ENCODE data around the gene DOCK11. TPM values are rescaled to one million over a fixed set of nuclear protein-coding genes. Genes with fewer than 3 reads are reported as not detected.

The DOCK11 gene
- total RNA-seq, 1 experiment from 2014 or later, result 3.0 TPM

DNA sequence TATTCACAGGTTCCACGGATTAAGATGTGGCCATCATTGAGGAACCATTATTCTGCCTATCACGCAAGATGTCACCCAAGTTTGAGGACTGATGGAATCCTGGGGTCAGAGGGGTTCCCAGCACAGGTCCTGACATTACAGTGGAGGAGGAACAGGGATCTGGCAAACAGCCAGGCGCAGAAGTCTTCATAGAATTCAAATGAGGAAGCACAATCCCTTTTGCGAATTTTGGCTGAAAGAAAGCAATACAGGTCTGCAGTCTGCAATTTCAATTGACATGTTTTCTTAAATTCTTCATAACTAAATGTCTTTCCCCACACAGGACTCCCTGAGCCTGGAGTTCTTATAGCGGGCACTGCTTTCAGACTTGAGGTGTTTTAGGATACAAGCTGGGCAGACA is 14.5 kb downstream of the DOCK11 start:
- Histone ChIP-seq H3K4me1 (ENCODE audit: insufficient read depth, low read length) (no peaks in the 10 kb centered on the region), H3F3A (ENCODE audit: low read length, unreplicated experiment) (no peaks in the 10 kb centered on the region), H3K36me3 (ENCODE audit: low read depth, low read length) (no peaks in the 10 kb centered on the region), H3K79me2 (ENCODE audit: low read length) (no peaks in the 10 kb centered on the region), H3K27ac (ENCODE audit: low read length) (no peak overlapping the region), H3K27me3 (ENCODE audit: low read length) (no peaks in the 10 kb centered on the region), H3K9me3 (ENCODE audit: low read length) (no peaks in the 10 kb centered on the region), H2AFZ (ENCODE audit: low read length) (no peak overlapping the region), H4K20me1 (ENCODE audit: low read length) (no peaks in the 10 kb centered on the region), H3K4me3 (ENCODE audit: low read length) (no peak overlapping the region), H3K9me2 (replicated peaks; ENCODE audit: low read length) (no peaks in the 10 kb centered on the region), H3K4me2 (ENCODE audit: low read length) (no peak overlapping the region), H3K9ac (ENCODE audit: low read length) (no peak overlapping the region)
- no TSS peak for BruUV-seq (replicated peaks)
- ChIA-PET CTCF (no interaction called here), POLR2A (ENCODE audit: unreplicated experiment) (interaction anchor here (0.6 kb wide), 1 partner anchor 13 kb away, joined by 3 read pairs; no protein-coding TSS in a partner anchor)
- ATAC-seq, result no peak
- no peak for TF ChIP-seq EZH2phosphoT487 (IDR thresholded peaks at IDR 0.05; ENCODE audit: borderline replicate concordance, low read length)
- TF ChIP-seq EZH2 (IDR thresholded peaks at IDR 0.05; ENCODE audit: low read length, unreplicated experiment), result no peak
- TF ChIP-seq, protein P1, sequence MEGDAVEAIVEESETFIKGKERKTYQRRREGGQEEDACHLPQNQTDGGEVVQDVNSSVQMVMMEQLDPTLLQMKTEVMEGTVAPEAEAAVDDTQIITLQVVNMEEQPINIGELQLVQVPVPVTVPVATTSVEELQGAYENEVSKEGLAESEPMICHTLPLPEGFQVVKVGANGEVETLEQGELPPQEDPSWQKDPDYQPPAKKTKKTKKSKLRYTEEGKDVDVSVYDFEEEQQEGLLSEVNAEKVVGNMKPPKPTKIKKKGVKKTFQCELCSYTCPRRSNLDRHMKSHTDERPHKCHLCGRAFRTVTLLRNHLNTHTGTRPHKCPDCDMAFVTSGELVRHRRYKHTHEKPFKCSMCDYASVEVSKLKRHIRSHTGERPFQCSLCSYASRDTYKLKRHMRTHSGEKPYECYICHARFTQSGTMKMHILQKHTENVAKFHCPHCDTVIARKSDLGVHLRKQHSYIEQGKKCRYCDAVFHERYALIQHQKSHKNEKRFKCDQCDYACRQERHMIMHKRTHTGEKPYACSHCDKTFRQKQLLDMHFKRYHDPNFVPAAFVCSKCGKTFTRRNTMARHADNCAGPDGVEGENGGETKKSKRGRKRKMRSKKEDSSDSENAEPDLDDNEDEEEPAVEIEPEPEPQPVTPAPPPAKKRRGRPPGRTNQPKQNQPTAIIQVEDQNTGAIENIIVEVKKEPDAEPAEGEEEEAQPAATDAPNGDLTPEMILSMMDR (conservative IDR thresholded peaks at IDR 0.05; ENCODE audit: low read depth, low read length), result no peak
- DNase-seq, result no peak
- intact Hi-C loops (cut with micrococcal nuclease), result no loop called here

DNA sequence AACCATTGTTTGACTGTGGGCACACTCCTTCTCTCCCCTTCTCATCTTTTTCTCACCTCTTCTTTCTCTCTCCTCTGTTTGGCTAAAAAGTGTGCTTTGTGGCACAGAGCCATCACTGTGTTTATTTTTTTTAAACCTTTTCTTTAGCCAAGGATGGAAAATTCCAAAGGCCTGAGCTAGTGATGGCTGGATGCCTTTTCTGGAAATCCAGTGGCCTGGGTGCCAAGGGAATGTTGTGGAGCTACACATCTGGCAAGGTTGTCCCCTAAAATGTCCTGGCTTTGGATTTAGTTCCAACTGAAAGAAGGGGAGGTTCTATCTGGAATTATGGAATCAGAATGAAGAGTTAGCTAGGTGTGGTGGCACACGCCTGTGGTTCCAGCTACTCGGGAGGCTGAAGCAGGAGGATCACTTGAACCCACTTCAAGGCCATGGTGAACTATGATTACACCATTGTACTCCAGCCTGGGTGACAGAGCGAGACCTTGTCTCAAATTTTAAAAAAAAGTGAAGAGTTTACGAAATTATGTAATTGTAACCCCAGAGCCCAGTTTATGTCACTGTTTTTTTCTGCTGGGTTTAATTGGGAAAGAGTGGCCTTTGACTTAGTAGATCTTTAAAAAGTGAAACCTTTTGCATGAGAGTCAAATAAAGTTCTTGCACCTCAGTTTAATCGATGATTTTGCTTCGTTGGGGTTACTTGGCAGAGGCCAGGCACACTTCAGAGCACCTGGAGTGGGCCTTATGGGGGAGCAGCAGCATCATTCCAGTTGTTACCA is 17.7 kb downstream of the DOCK11 start:
- ATAC-seq, result no peak
- Histone ChIP-seq H3K4me3 (ENCODE audit: low read length) (no peak overlapping the region), H3K9me2 (replicated peaks; ENCODE audit: low read length) (no peaks in the 10 kb centered on the region), H3K4me1 (ENCODE audit: insufficient read depth, low read length) (no peaks in the 10 kb centered on the region), H3K9me3 (ENCODE audit: low read length) (no peaks in the 10 kb centered on the region), H4K20me1 (ENCODE audit: low read length) (no peaks in the 10 kb centered on the region), H3K27ac (ENCODE audit: low read length) (no peak overlapping the region), H3K9ac (ENCODE audit: low read length) (no peak overlapping the region), H3K4me2 (ENCODE audit: low read length) (no peak overlapping the region), H3K36me3 (ENCODE audit: low read depth, low read length) (no peaks in the 10 kb centered on the region), H2AFZ (ENCODE audit: low read length) (no peak overlapping the region), H3K79me2 (ENCODE audit: low read length) (no peaks in the 10 kb centered on the region), H3K27me3 (ENCODE audit: low read length) (no peaks in the 10 kb centered on the region), H3F3A (ENCODE audit: low read length, unreplicated experiment) (no peaks in the 10 kb centered on the region)
- no peak for DNase-seq
- ChIA-PET CTCF (no interaction called here), POLR2A (ENCODE audit: unreplicated experiment) (no interaction called here)
- intact Hi-C loops (cut with micrococcal nuclease), result no loop called here
- TF ChIP-seq EZH2 (IDR thresholded peaks at IDR 0.05; ENCODE audit: low read length, unreplicated experiment) (no peak), EZH2phosphoT487 (IDR thresholded peaks at IDR 0.05; ENCODE audit: borderline replicate concordance, low read length) (no peak)
- TF ChIP-seq, protein P1 (conservative IDR thresholded peaks at IDR 0.05; ENCODE audit: low read depth, low read length), result no peak
- no TSS peak for BruUV-seq (replicated peaks)
